Cardiac septum (tissue), 1 donor: ENCODE results near the gene TTC3. TPM values are rescaled to one million over a fixed set of nuclear protein-coding genes. Genes with fewer than 3 reads are reported as not detected.
"Not testable (repeated sequence)": the region's sequence is repeated elsewhere in the genome, so short reads cannot be mapped to it uniquely, and the experiment has no call there.

Source experiments
- DNase-seq: peaks from one replicate; pipeline ENCODE4 v3.0.0-alpha.2; 2020; ENCODE audit warnings: low spot score
- intact Hi-C: fragments of 100-400 bp; cut with DNase I; formaldehyde crosslinking; loops from one replicate; pipeline ENCODE4 v1.14.0; 2022
- total RNA-seq: library from RNA; stranded (reverse); fragmentation: NEBNext Ultra II Directional; extraction: Animal tissue kit (Norgen Biotek cat#: 25700); gene quantifications from one replicate; pipeline ENCODE4 v1.2.1, GENCODE V29; 2021
- donor health status: DM: no; HTN: no; CAD: no.

Gene TTC3
- total RNA-seq, 1 donor from 2014 or later, result 62.1 TPM

DNA sequence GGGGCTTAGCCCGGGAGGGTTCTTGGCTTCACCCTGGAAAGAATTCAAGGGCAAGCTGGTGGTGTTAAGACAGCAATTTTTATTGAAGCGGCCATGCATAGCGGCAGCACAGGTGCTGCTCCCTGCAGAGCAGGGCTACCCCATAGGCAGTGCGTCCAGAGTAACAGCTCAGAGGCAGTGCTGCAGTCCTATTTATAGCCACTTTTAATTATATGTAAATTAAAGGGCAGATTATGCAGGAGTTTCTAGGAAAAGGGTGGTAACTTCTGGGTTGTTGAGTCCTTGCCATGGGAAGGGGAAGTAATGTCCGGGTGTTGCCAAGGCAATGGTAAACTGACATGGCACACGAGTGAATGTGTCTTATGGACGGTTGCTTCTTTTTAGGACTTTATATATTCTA is 137.1 kb downstream of the TTC3 start:
- no peak for DNase-seq
- intact Hi-C loops, result no loop called here

GRCh38 chr21:37210799-37211198 is 137.7 kb downstream of the TTC3 start:
- no peak for DNase-seq
- intact Hi-C loops, result no loop called here

DNA sequence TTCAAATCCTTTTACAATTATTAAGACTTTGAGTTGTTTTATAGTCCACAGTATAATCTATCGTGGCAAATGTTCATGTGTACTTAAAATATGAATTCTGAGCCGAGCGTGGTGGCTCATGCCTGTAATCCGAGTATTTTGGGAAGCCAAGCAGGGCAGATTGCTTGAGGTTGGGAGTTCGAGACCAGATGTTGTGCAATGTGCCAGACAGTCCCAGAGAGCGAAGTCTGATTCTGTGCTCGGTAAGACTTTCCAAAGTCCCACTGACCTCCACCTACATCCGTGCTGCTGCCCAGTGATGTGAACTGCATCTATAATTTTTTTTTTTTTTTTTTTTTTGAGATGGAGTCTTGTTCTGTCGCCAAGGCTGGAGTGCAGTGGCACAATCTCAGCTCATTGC is 141.9 kb downstream of the TTC3 start:
- intact Hi-C loops, result no loop called here
- no peak for DNase-seq

- intact Hi-C loops, result loop anchor here (2.0 kb wide), 1 partner anchor 147 kb away; the partner anchor contains the start of gene DYRK1A
- no peak for DNase-seq
Observed at GRCh38 chr21:37219761-37220432, 146.8 kb downstream of the TTC3 start.

DNA sequence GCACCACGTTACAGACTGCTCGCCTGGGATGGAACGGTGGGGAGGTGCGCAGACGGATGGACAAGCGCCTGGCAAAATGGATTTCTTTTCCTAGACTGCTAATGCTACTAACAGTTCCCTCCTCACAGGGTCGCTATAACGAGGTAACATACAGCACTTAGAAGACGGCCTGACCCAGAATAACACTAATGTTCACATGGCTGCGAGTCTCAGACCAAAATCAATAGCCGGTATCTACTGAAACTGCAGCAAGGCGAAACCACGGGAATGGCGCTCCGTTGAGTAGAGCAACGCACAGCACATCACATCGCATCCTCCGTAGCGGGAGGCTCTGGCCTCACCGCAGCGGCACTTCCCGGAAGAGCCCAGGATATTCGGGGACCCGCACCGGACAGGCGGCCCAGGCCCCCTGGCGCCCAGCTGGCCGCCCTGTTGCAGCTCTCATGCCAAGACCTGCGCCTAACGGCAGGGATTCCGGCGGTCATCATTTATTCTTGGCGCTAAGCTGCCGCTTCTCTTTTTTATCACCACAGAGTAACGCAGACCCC is 147.5 kb downstream of the TTC3 start:
- DNase-seq, result no peak
- intact Hi-C loops, result loop anchor here (2.0 kb wide), 1 partner anchor 146 kb away; the partner anchor contains the start of gene DYRK1A

DNA sequence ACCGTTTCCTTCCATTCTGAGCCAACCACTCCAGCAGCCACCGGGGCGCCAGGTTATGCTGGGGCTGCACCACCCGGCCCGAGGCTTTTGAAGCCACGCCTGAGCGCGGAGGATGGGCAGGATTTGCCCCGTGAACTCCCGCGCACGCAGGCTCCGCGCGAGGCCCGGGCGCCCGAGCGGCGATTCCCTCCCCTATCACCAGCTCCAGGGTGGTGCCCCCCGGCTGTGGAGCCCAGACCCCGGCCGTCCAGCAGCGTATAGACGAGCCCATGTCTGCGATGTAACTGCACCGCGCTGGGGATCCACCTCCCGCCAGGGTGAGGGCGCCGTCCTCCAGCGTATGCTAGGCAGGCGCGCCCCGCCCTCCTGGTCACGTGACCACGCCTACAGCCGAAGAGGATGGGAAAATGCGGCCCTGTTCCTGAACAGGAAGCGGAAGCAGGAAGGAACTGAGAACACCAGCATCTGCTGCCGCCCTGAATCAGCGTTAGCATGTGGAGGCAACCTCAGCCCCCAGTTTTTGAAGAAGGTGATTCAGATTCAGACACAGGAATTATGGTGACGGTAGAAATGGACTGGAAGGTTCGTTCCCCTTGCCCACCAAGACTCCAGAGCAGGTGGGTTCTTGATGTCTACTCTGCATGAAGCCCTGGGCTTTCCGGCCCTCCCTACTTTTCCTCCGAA is 148.1 kb downstream of the TTC3 start:
- DNase-seq, result peak; percentile 98
- intact Hi-C loops, result loop anchor here (1.0 to 2.0 kb wide), 2 partner anchors 46 to 146 kb away; partner anchors contain the start of genes DYRK1A and VPS26C

DNA sequence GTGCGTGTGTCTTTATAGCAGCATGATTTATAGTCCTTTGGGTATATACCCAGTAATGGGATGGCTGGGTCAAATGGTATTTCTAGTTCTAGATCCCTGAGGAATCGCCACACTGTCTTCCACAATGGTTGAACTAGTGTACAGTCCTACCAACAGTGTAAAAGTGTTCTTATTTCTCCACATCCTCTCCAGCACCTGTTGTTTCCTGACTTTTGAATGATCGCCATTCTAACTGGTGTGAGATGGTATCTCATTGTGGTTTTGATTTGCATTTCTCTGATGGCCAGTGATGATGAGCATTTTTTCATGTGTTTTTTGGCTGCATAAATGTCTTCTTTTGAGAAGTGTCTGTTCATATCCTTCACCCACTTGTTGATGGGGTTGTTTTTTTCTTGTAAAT is 149.2 kb downstream of the TTC3 start:
- DNase-seq, intact Hi-C loops: not testable (repeated sequence)

DNA sequence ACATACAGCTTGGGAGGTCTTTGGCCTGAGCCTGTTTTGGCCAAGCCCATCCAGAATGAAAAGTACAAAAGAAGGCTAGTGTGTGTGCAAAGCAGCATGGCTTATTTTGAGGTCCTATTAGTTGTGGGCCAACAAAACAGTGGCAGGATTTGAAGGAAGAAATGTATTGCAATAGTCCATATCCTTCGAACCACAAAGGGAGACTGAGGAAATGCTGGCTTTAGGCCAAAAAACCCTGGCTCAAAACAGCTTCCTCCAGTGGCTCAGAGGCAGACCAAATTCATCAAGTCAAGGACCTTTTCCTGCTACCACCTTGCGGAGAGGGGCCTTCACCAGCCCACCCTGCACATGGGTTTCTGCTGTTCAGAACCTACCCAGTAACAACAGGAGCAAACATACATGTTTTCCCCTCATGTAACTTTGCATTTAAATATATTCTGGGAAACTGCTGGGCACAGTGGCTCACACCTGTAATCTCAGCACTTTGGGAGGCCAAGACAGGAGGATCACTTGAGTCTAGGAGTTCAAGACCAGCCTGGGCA is 150.8 kb downstream of the TTC3 start:
- no peak for DNase-seq
- intact Hi-C loops, result no loop called here

GRCh38 chr21:37224861-37225839 is 152.1 kb downstream of the TTC3 start:
- no peak for DNase-seq
- intact Hi-C loops, result no loop called here

DNA sequence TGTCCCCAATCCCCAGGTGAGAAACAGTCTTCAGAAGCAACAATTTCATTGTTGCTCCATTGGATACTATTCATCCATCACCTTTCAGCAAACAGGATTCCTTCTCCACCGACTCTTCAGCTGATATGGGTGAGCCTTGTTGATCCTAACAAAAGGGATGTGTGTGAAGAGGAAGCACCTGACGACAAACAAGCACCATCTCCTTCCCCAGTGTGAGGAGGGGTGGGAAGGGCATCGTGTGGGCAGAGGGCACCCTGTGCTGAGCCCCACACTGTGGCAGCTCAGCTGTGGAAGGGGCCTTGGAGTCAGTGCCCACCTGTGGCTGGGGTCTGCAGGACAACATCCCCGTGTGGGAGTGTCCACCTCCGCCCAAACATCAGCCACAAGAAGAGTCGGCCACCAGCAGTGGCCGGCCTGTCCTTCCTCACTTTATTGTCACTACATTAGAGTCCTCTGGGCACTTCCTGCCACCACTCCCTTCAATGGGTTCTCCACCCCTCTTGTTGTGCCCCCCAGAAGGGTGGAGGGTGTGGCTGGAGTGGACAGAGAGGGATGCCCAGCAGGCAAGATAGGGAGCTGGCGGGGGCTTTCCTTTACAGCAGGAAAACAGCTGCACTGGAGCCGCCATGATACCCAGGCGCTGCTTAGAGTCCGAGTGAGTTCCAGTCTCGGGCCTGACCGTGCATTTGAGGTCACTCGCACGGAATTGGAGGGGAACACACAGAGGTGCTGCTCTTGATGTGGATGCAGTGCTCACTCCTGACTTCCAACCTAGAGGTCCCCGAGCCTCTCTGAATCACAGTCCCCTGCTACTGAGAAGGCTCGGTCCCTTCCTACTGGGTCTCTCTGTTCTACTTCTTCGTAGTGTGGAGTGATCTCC is 153.2 kb downstream of the TTC3 start:
- no peak for DNase-seq
- intact Hi-C loops, result no loop called here

DNA sequence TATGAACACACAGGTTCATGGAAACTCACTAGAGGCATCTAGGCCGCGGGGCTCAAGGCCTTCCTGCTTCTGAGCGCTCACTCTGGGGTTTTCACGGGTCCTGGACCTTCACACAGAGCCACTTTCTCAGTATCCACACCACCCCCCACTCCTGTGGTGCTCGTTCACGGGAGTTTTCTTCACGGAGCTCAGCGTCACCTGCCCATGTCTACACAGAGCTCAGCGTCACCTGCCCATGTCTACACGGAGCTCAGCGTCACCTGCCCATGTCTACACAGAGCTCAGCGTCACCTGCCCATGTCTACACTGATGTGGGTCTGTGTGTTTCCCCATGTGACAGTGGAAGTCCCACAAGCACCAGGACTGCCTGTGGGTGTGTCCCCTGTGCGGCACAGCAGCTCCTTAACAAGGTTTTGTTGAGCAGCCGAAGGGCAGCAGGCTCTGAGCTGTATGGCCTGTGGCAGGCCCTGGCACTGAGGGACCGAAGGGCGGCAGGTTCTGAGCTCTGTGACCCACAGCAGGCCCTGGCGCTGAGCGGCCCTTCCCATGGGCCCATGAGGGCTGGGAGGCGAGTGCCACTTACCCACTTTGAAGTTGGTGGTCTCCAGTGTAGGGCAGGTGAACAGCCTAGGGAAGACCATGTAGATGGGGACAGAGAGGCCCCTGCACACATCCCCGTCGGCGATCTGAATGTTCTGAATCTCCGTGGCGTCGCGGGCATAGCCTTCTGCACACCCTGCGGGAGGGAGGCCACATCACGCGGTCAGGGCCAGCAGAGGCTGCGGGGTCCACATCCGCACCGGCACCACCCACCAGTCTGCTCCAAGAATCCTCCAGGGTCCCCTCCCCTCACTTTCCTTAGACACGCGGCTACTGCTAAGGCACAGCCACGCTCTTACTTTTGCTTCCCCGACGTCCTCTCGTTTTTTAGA is 154.3 kb downstream of the TTC3 start:
- DNase-seq, result no peak
- intact Hi-C loops, result no loop called here

DNA sequence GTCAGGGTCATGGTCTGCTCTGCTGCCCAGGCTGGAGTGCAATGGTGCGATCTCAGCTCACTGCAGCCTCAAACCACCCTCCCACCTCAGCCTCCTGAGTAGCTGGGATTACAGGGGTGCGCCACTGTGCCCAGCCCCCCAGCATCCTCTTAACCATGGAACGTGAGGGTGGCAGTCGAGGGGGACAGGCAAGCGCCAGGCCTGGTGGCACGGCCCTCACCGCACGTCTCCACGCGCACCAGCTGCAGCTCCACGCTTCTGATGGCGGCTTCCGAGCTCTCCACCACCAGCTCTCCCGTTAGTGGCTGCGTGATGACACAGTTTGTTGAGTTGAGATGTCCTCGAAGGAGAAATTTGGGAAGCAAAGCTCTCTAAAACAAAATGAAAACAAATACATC is 154.9 kb downstream of the TTC3 start:
- intact Hi-C loops, result no loop called here
- no peak for DNase-seq

- no peak for DNase-seq
- intact Hi-C loops, result no loop called here
Observed at GRCh38 chr21:37230632-37231248, 157.7 kb downstream of the TTC3 start.

DNA sequence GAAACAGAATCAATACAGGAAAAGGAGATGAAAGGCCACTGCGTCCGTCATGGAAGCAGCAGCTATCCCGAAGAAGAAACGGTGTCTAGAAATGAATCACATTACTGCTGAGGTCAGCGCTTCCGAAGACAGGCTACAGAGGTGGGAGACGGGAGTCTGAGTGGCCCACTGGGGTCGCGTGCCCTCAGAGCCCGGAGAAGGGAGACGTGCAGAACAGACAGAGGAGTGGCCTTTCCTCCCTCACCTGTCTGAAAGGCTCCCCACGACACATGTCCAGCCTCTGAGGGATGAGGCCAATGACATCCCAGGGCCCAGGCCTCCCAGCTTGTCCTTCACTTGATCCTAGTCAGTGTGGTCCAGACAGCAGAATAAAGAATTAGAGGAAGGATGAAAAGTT is 158.2 kb downstream of the TTC3 start:
- DNase-seq, result no peak
- intact Hi-C loops, result no loop called here

- intact Hi-C loops, result no loop called here
- no peak for DNase-seq
Observed at GRCh38 chr21:37231671-37232070, 158.6 kb downstream of the TTC3 start.

GRCh38 chr21:37232274-37233018 is 159.4 kb downstream of the TTC3 start:
- no peak for DNase-seq
- intact Hi-C loops, result no loop called here
